Neural cell (in vitro differentiated cells): ENCODE results near the gene PLD3.

ENCODE experiments used
- EP300 ChIP-seq: fragments of 450-650 bp; conservative IDR thresholded peaks from 2 replicates; pipeline ENCODE4 v1.6.1; 2014; ENCODE audit warnings: antibody characterized with exemption, mild to moderate bottlenecking, moderate library complexity; ENCODE audit not compliant: poor library complexity, severe bottlenecking
- EZH2 ChIP-seq: fragments of 200-600, 300-800 bp; shearing (Covaris generic), sonication (generic); IDR thresholded peaks from 2 replicates; pipeline ENCODE4 v1.6.1; 2014; ENCODE audit warnings: antibody characterized with exemption, low read length, borderline replicate concordance, mild to moderate bottlenecking; ENCODE audit not compliant: insufficient read depth, poor library complexity, severe bottlenecking
- MXI1 ChIP-seq: fragments of 450-650 bp; conservative IDR thresholded peaks from 2 replicates; pipeline ENCODE4 v1.6.1; 2014; ENCODE audit warnings: antibody characterized with exemption, mild to moderate bottlenecking; ENCODE audit not compliant: poor library complexity, severe bottlenecking
- POLR2AphosphoS5 ChIP-seq: IDR thresholded peaks from 2 replicates; pipeline ENCODE4 v1.6.1; 2012
- RAD21 ChIP-seq: fragments of 450-650 bp; conservative IDR thresholded peaks from 2 replicates; pipeline ENCODE4 v1.6.1; 2014; ENCODE audit warnings: antibody characterized with exemption, mild to moderate bottlenecking, moderate library complexity
- SMC3 ChIP-seq: fragments of 450-650 bp; conservative IDR thresholded peaks from 2 replicates; pipeline ENCODE4 v1.6.1; 2014; ENCODE audit warnings: antibody characterized with exemption, mild to moderate bottlenecking, moderate library complexity; ENCODE audit not compliant: poor library complexity
- TAF1 ChIP-seq: IDR thresholded peaks from 2 replicates; pipeline ENCODE4 v1.6.1; 2012; ENCODE audit warnings: low read depth
- TF ChIP-seq, protein P1 (sequence below): fragments of 450-650 bp; IDR thresholded peaks from 2 replicates; pipeline ENCODE4 v1.5.1; 2014; ENCODE audit warnings: antibody characterized with exemption, mild to moderate bottlenecking, moderate library complexity; ENCODE audit not compliant: poor library complexity, severe bottlenecking

DNA sequence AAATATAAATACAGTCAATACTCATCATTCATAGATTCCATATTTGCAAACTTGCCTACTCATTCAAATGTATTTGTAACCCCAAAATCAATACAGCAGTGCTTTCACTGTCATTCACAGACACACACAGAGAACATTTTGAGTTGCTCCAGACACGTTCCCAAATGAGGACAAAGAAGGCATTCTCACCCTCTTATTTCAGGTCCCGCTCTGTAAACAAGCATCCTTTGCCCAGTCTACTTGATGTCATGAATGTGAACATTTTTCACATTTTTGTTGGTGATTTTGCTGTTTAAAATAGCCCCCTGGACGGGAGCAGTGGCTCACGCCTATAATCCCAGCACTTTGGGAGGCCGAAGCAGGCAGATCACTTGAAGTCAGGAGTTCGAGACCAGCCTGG, 15.8 kb upstream of the PLD3 start:
- TF ChIP-seq, protein P1, sequence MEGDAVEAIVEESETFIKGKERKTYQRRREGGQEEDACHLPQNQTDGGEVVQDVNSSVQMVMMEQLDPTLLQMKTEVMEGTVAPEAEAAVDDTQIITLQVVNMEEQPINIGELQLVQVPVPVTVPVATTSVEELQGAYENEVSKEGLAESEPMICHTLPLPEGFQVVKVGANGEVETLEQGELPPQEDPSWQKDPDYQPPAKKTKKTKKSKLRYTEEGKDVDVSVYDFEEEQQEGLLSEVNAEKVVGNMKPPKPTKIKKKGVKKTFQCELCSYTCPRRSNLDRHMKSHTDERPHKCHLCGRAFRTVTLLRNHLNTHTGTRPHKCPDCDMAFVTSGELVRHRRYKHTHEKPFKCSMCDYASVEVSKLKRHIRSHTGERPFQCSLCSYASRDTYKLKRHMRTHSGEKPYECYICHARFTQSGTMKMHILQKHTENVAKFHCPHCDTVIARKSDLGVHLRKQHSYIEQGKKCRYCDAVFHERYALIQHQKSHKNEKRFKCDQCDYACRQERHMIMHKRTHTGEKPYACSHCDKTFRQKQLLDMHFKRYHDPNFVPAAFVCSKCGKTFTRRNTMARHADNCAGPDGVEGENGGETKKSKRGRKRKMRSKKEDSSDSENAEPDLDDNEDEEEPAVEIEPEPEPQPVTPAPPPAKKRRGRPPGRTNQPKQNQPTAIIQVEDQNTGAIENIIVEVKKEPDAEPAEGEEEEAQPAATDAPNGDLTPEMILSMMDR = no peak
- TF ChIP-seq POLR2AphosphoS5 = no peak
- no peak for TF ChIP-seq EP300
- no peak for TF ChIP-seq SMC3
- no peak for TF ChIP-seq MXI1
- no peak for TF ChIP-seq RAD21
- TF ChIP-seq TAF1 = no peak
- TF ChIP-seq EZH2 = no peak
